ENCODE data around the gene AVPR2. TPM values are rescaled to one million over a fixed set of nuclear protein-coding genes. Genes with fewer than 3 reads are reported as not detected.

Gene AVPR2
- total and polyA plus RNA-seq, 4 donors = 0.05 TPM; not detected in 3

DNA sequence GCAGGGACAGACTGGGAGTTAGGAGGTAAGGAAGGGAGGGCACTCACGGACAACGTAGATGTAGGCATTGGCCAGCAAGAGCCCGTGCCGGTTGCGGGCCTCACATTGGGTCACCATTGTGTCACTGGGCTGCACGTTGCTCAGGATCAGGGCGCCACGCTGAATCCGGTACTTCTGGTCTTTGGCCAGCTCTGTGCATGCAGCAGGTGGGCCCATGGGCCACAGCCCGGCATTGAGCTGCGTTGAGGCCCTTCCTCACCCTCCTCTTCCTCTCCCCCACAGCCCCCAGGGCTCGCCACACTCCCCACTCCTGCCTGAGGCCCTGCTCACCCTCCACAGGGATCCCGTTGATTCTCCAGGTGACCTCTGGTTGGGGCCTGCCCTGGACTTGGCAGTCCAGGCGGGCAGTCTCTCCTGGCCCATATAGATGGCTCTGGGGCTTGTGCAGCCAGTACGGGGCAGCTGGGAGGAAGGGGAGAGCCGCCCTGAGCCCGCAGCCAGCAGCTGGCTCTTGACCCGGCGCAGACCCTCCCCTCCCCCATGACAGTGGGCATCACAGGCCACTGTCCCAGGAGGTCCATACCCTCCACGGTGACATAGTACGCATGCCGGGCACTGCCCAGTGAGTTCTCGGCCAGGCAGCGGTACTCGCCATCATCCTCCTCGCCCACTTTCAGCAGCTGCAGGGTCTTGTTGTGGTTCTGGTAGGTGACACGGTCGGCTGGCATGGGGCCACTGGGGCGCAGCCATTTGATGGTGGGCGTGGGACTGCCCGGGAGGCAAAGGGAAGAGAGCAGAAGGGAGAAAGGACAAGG lies 34.8 kb upstream of the AVPR2 start:
- H3K36me3 ChIP-seq (ENCODE audit: control insufficient read depth in 4 of 4, insufficient read depth in 3 of 4, low read depth in 1 of 4, low read length in 3 of 4) = no peaks in the 10 kb centered on the region
- no peak for DNase-seq (ENCODE audit: low spot score)
- TF ChIP-seq JUND (IDR thresholded peaks at IDR 0.05) (no peak), EGR1 (IDR thresholded peaks at IDR 0.05; ENCODE audit: low read depth in 2 of 2) (no peak), GABPA (IDR thresholded peaks at IDR 0.05 in 1 of 2, conservative IDR thresholded peaks at IDR 0.05 in 1 of 2) (no peak), YY1 (IDR thresholded peaks at IDR 0.05) (no peak), TAF1 (conservative IDR thresholded peaks at IDR 0.05) (no peak), NR2F2 (IDR thresholded peaks at IDR 0.05) (no peak), FOXA1 (IDR thresholded peaks at IDR 0.05) (no peak), FOXA2 (IDR thresholded peaks at IDR 0.05) (no peak), REST (IDR thresholded peaks at IDR 0.05) (no peak), RXRA (IDR thresholded peaks at IDR 0.05) (no peak), HNF4G (IDR thresholded peaks at IDR 0.05) (no peak), MAX (IDR thresholded peaks at IDR 0.05) (no peak), HNF4A (conservative IDR thresholded peaks at IDR 0.05) (no peak), RAD21 (IDR thresholded peaks at IDR 0.05) (no peak)
- no peak overlapping the region for H3K4me3 ChIP-seq (ENCODE audit: low read depth in 1 of 3, low read length in 3 of 3)
- WGBS = 86% methylated on average over 31 of the region's 31 CpGs
- no peaks in the 10 kb centered on the region for H3K9me3 ChIP-seq (ENCODE audit: control insufficient read depth in 4 of 4, low read length in 3 of 4)
- no peak overlapping the region for H3K9ac ChIP-seq (ENCODE audit: low read depth in 1 of 2, low read length in 2 of 2)
- no peaks in the 10 kb centered on the region for H3K4me1 ChIP-seq (ENCODE audit: control insufficient read depth in 4 of 4, insufficient read depth in 4 of 4, low read length in 3 of 4)
- H3K27ac ChIP-seq (ENCODE audit: low read depth in 1 of 2, low read length in 2 of 2) = no peak overlapping the region
- no peaks in the 10 kb centered on the region for H3K27me3 ChIP-seq (ENCODE audit: control insufficient read depth in 4 of 4, insufficient read depth in 4 of 4, low read length in 3 of 4)

- Histone ChIP-seq H3K36me3 (ENCODE audit: control insufficient read depth in 4 of 4, insufficient read depth in 3 of 4, low read depth in 1 of 4, low read length in 3 of 4) (no peaks in the 10 kb centered on the region), H3K27ac (ENCODE audit: low read depth in 1 of 2, low read length in 2 of 2) (no peak overlapping the region), H3K27me3 (ENCODE audit: control insufficient read depth in 4 of 4, insufficient read depth in 4 of 4, low read length in 3 of 4) (no peaks in the 10 kb centered on the region), H3K4me3 (ENCODE audit: low read depth in 1 of 3, low read length in 3 of 3) (no peak overlapping the region), H3K4me1 (ENCODE audit: control insufficient read depth in 4 of 4, insufficient read depth in 4 of 4, low read length in 3 of 4) (no peaks in the 10 kb centered on the region), H3K9ac (ENCODE audit: low read depth in 1 of 2, low read length in 2 of 2) (no peak overlapping the region), H3K9me3 (ENCODE audit: control insufficient read depth in 4 of 4, low read length in 3 of 4) (no peaks in the 10 kb centered on the region)
- DNase-seq (ENCODE audit: low spot score) = no peak
- TF ChIP-seq MAX (IDR thresholded peaks at IDR 0.05) (no peak), RXRA (IDR thresholded peaks at IDR 0.05) (no peak), HNF4A (conservative IDR thresholded peaks at IDR 0.05) (no peak), ATF3 (IDR thresholded peaks at IDR 0.05) (no peak), JUND (IDR thresholded peaks at IDR 0.05) (no peak), HNF4G (IDR thresholded peaks at IDR 0.05) (no peak), SP1 (IDR thresholded peaks at IDR 0.05) (no peak), RAD21 (IDR thresholded peaks at IDR 0.05) (no peak), REST (IDR thresholded peaks at IDR 0.05) (no peak), FOXA2 (IDR thresholded peaks at IDR 0.05) (no peak), EGR1 (IDR thresholded peaks at IDR 0.05; ENCODE audit: low read depth in 2 of 2) (no peak), GABPA (IDR thresholded peaks at IDR 0.05 in 1 of 2, conservative IDR thresholded peaks at IDR 0.05 in 1 of 2) (no peak), YY1 (IDR thresholded peaks at IDR 0.05) (no peak)
- WGBS = 70% methylated on average over 11 of the region's 11 CpGs
Observed at GRCh38 chrX:153870288-153870690, 34.2 kb upstream of the AVPR2 start.
